ENCODE results near the gene CDK3. TPM values are rescaled to one million over a fixed set of nuclear protein-coding genes. Genes with fewer than 3 reads are reported as not detected.

Gene CDK3
- total and polyA plus RNA-seq, 9 of the 15 experiments (the other 6 are each of a cell fraction or from before 2014, with no cell fraction given) = 0.55 to 8.2 (median 4.7) TPM

- TF ChIP-seq ZNF175 (CRISPR knock-in tag; IDR thresholded peaks at IDR 0.05; ENCODE audit: low read depth) = peak; percentile 66; the same call in 1 of the 2 replicates
- TF ChIP-seq ZNF584 (CRISPR knock-in tag; IDR thresholded peaks at IDR 0.05; ENCODE audit: low read depth) = no peak
- no peak for TF ChIP-seq NR3C1 (CRISPR knock-in tag; IDR thresholded peaks at IDR 0.05)
- no peak for TF ChIP-seq ZNF395 (CRISPR knock-in tag; IDR thresholded peaks at IDR 0.05)
- peak; percentile 20 to 47 (median 28); a peak in 4 of 6 replicates for TF ChIP-seq CTCF (IDR thresholded peaks at IDR 0.05 in 2 of 3, conservative IDR thresholded peaks at IDR 0.05 in 1 of 3; ENCODE audit: insufficient read depth in 2 of 3, low read depth in 1 of 3, low read length in 3 of 3)
- TF ChIP-seq LCOR (CRISPR knock-in tag; IDR thresholded peaks at IDR 0.05) = peak; percentile 82; the same call in 1 of the 2 replicates
- TF ChIP-seq THRAP3 (IDR thresholded peaks at IDR 0.05; ENCODE audit: borderline replicate concordance) = no peak
- TF ChIP-seq GABPB1 (CRISPR knock-in tag; IDR thresholded peaks at IDR 0.05) = peak; percentile 72; the same call in 1 of the 2 replicates
- TF ChIP-seq RCOR1 (IDR thresholded peaks at IDR 0.05; ENCODE audit: borderline replicate concordance in 1 of 2, low read depth in 2 of 2, low read length in 2 of 2) = peak in 1 of 2 experiments; percentile 37; a peak in 1 of 4 replicates
- 0 out of 2 replicates have a peak, but pooled peaks have one; percentile 21 for TF ChIP-seq KDM2B (CRISPR knock-in tag; IDR thresholded peaks at IDR 0.05)
- peak in 1 of 2 experiments; percentile 60 for TF ChIP-seq E2F6 (IDR thresholded peaks at IDR 0.05; ENCODE audit: borderline replicate concordance in 1 of 2, extremely low read depth in 1 of 2, insufficient read depth in 1 of 2, insufficient read length in 1 of 2, low read depth in 1 of 2, low read length in 1 of 2, poor library complexity in 1 of 2, severe bottlenecking in 1 of 2)
- peak; percentile 81 to 85 for TF ChIP-seq NRF1 (conservative IDR thresholded peaks at IDR 0.05 in 1 of 2, IDR thresholded peaks at IDR 0.05 in 1 of 2)
- TF ChIP-seq SNIP1 (IDR thresholded peaks at IDR 0.05; ENCODE audit: low read depth) = no peak
- TF ChIP-seq ZNF707 (CRISPR knock-in tag; conservative IDR thresholded peaks at IDR 0.05) = no peak
- peak; percentile 93 for TF ChIP-seq POLR2B (IDR thresholded peaks at IDR 0.05; ENCODE audit: low read depth, partially characterized antibody)
- TF ChIP-seq MTA1 (IDR thresholded peaks at IDR 0.05; ENCODE audit: borderline replicate concordance) = 0 out of 2 replicates have a peak, but pooled peaks have one; percentile 12
- TF ChIP-seq PKNOX1 (IDR thresholded peaks at IDR 0.05) = peak; percentile 99
- no peak for TF ChIP-seq ZNF431 (CRISPR knock-in tag; IDR thresholded peaks at IDR 0.05)
- TF ChIP-seq ZBTB17 (CRISPR knock-in tag; IDR thresholded peaks at IDR 0.05) = peak; percentile 42; the same call in 1 of the 2 replicates
- no peak for TF ChIP-seq ZNF79 (CRISPR knock-in tag; IDR thresholded peaks at IDR 0.05; ENCODE audit: low read depth)
Observed at GRCh38 chr17:75978938-75979704, 21.5 kb upstream of the CDK3 start, which contains the start of the genes ACOX1 and TEN1 (continued).

Data from K562 (cell line).